Measurements from ENCODE around the gene CHRM4. TPM values are rescaled to one million over a fixed set of nuclear protein-coding genes. Genes with fewer than 3 reads are reported as not detected.
A peak's percentile ranks its signal among the peaks of the same experiment; 100 is the strongest.

The CHRM4 gene
- under 1 TPM in 1 of 2 donors, not detected in 1; 0.02 TPM for polyA plus RNA-seq

DNA sequence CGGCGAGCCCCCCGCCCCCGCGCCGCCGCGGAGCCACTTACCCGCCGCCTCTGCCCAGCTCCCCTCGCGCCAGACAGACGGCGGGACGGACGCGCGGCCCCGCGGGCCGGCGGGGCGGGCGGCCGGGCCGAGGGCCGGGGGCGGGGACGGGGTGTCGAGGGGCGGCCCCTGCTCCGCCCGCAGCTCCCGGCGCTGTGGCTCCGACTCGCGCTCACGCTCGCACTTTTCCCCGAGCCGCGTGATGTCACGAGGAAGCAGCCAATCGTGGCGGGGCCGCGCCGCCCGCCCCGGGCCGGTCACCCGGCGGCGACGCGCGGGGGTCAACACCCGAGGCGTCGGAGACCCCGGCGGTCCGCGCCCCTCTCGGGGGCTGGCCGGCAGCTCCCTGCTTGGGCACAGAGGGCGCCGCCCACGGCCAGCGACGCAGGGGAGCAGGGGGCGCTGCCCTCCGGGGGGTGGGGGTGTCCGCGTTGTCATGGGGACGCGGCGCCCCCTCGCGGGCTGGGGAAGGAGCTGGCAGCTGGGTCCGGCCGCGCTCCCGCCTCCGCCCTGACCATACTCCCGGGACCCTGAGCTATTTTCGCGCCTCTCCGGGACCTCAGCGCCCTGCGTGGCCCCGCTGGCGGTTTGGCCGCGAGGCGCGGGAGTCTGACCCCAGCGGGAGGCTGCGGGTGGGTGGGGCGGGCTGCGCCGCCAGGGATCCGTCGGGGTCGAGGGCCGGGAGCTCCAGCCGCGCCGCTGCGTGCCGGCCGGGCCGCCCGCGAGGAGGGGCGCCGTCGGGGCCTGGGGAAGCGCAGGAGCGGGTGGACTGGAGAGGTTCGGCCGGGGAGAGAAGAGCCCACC lies at the start of gene CHRM4:
TSS of gene CHRM4 (minus strand) at position 199 of the 843 bp plus-strand sequence. CDS start 5,219 bp downstream, outside the sequence.
- H3K27ac ChIP-seq (ENCODE audit: low read depth in 2 of 2, low read length in 1 of 2) = no peak within 1 kb of the TSS
- 1 to 2% methylated on average over 83 to 123 of the region's 123 CpGs for WGBS, 2 donors
- peak within 1 kb of the TSS; percentile 24 to 46 for H3K4me3 ChIP-seq (ENCODE audit: low read depth in 1 of 2, low read length in 2 of 2)
- H3K36me3 ChIP-seq (ENCODE audit: control insufficient read depth in 2 of 2, insufficient read depth in 2 of 2, low read length in 1 of 2) = peaks cover 3 to 6% of the 10 kb centered on the region in 2 donors
- no peaks in the 10 kb centered on the region for H3K9me3 ChIP-seq (ENCODE audit: control insufficient read depth in 2 of 2, insufficient read depth in 1 of 2, low read depth in 1 of 2, low read length in 1 of 2)
- peaks cover 4 to 19% of the 10 kb centered on the region in 2 donors for H3K27me3 ChIP-seq (ENCODE audit: control insufficient read depth in 1 of 2, insufficient read depth in 2 of 2, low read length in 2 of 2)
- H3K4me1 ChIP-seq (ENCODE audit: control insufficient read depth in 2 of 2, insufficient read depth in 2 of 2, low read length in 1 of 2) = peaks cover 19 to 22% of the 10 kb centered on the region in 2 donors

- H3K9me3 ChIP-seq (ENCODE audit: control insufficient read depth in 2 of 2, insufficient read depth in 1 of 2, low read depth in 1 of 2, low read length in 1 of 2) = no peaks in the 10 kb centered on the region
- peaks cover 3 to 18% of the 10 kb centered on the region in 2 donors for H3K36me3 ChIP-seq (ENCODE audit: control insufficient read depth in 2 of 2, insufficient read depth in 2 of 2, low read length in 1 of 2)
- no peak overlapping the region for H3K4me3 ChIP-seq (ENCODE audit: low read depth in 1 of 2, low read length in 2 of 2)
- no peak overlapping the region for H3K27ac ChIP-seq (ENCODE audit: low read depth in 2 of 2, low read length in 1 of 2)
- 56 to 65% methylated on average over 4 of the region's 4 CpGs for WGBS, 2 donors
- H3K4me1 ChIP-seq (ENCODE audit: control insufficient read depth in 2 of 2, insufficient read depth in 2 of 2, low read length in 1 of 2) = peaks cover 0 to 3% of the 10 kb centered on the region in 2 donors
- no peaks in the 10 kb centered on the region for H3K27me3 ChIP-seq (ENCODE audit: control insufficient read depth in 1 of 2, insufficient read depth in 2 of 2, low read length in 2 of 2)
Measured at GRCh38 chr11:46438211-46438610, 46.6 kb upstream of the CHRM4 start.

GRCh38 chr11:46437122-46437689 lies 45.6 kb upstream of the CHRM4 start:
- no peak overlapping the region for H3K27ac ChIP-seq (ENCODE audit: low read depth in 2 of 2, low read length in 1 of 2)
- H3K4me1 ChIP-seq (ENCODE audit: control insufficient read depth in 2 of 2, insufficient read depth in 2 of 2, low read length in 1 of 2) = peaks cover 0 to 3% of the 10 kb centered on the region in 2 donors
- peaks cover 7 to 22% of the 10 kb centered on the region in 2 donors for H3K36me3 ChIP-seq (ENCODE audit: control insufficient read depth in 2 of 2, insufficient read depth in 2 of 2, low read length in 1 of 2)
- WGBS, 2 donors = 80 to 83% methylated on average over 6 of the region's 6 CpGs
- no peaks in the 10 kb centered on the region for H3K27me3 ChIP-seq (ENCODE audit: control insufficient read depth in 1 of 2, insufficient read depth in 2 of 2, low read length in 2 of 2)
- H3K4me3 ChIP-seq (ENCODE audit: low read depth in 1 of 2, low read length in 2 of 2) = no peak overlapping the region
- H3K9me3 ChIP-seq (ENCODE audit: control insufficient read depth in 2 of 2, insufficient read depth in 1 of 2, low read depth in 1 of 2, low read length in 1 of 2) = no peaks in the 10 kb centered on the region

DNA sequence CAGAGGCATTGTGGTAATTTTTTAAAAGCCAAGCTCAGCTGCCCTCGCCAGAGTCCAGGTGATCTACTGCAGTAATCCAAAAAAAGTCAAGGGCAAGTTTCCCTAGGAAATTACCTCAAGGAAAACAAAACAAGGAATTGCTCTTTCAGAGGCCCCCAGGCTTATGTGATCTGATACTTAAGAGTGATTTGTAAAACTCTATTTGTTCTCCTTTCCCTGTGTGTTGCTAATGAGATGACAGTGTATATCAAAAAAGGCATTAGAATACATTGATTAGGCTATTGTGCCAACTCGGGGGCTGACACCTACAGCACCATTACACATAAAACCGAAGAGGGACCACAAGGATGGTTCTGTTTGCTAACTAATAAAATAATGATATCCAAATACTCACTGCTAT lies 44.5 kb upstream of the CHRM4 start:
- Histone ChIP-seq H3K27ac (ENCODE audit: low read depth in 2 of 2, low read length in 1 of 2) (no peak overlapping the region), H3K4me1 (ENCODE audit: control insufficient read depth in 2 of 2, insufficient read depth in 2 of 2, low read length in 1 of 2) (peaks cover 0 to 3% of the 10 kb centered on the region in 2 donors), H3K9me3 (ENCODE audit: control insufficient read depth in 2 of 2, insufficient read depth in 1 of 2, low read depth in 1 of 2, low read length in 1 of 2) (no peaks in the 10 kb centered on the region), H3K27me3 (ENCODE audit: control insufficient read depth in 1 of 2, insufficient read depth in 2 of 2, low read length in 2 of 2) (no peaks in the 10 kb centered on the region), H3K36me3 (ENCODE audit: control insufficient read depth in 2 of 2, insufficient read depth in 2 of 2, low read length in 1 of 2) (peaks cover 7 to 21% of the 10 kb centered on the region in 2 donors), H3K4me3 (ENCODE audit: low read depth in 1 of 2, low read length in 2 of 2) (no peak overlapping the region)
- WGBS, 2 donors = 78 to 85% methylated on average over 3 of the region's 3 CpGs

- Histone ChIP-seq H3K36me3 (ENCODE audit: control insufficient read depth in 2 of 2, insufficient read depth in 2 of 2, low read length in 1 of 2) (peaks cover 7 to 22% of the 10 kb centered on the region in 2 donors), H3K9me3 (ENCODE audit: control insufficient read depth in 2 of 2, insufficient read depth in 1 of 2, low read depth in 1 of 2, low read length in 1 of 2) (no peaks in the 10 kb centered on the region), H3K27me3 (ENCODE audit: control insufficient read depth in 1 of 2, insufficient read depth in 2 of 2, low read length in 2 of 2) (no peaks in the 10 kb centered on the region), H3K27ac (ENCODE audit: low read depth in 2 of 2, low read length in 1 of 2) (no peak overlapping the region), H3K4me1 (ENCODE audit: control insufficient read depth in 2 of 2, insufficient read depth in 2 of 2, low read length in 1 of 2) (peaks cover 0 to 3% of the 10 kb centered on the region in 2 donors), H3K4me3 (ENCODE audit: low read depth in 1 of 2, low read length in 2 of 2) (no peak overlapping the region)
- WGBS, 2 donors = 60 to 67% methylated on average over 3 of the region's 3 CpGs
Measured at GRCh38 chr11:46435679-46436078, 44.1 kb upstream of the CHRM4 start.

DNA sequence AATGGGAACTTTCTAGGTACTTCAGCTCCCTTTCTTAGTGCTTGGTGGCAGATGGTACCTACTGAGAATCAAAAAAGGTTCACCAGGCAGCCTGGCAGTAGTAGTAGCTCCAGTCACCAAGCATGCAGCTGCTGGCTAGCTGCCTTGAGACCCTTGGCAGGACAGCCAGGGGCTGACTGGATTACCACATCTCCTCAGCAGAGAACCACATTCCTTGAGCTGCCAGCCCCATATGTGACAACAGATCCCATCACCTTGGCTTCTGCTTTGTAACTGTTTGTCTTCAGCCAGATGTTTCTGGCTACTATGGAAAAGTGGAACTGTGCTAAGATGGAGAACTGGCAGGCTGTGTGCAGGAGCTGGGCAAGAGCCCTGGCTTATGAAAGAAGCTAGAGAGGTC lies 39.6 kb upstream of the CHRM4 start:
- Histone ChIP-seq H3K4me3 (ENCODE audit: low read depth in 1 of 2, low read length in 2 of 2) (no peak overlapping the region), H3K4me1 (ENCODE audit: control insufficient read depth in 2 of 2, insufficient read depth in 2 of 2, low read length in 1 of 2) (peaks cover 0 to 3% of the 10 kb centered on the region in 2 donors), H3K27ac (ENCODE audit: low read depth in 2 of 2, low read length in 1 of 2) (no peak overlapping the region), H3K27me3 (ENCODE audit: control insufficient read depth in 1 of 2, insufficient read depth in 2 of 2, low read length in 2 of 2) (no peaks in the 10 kb centered on the region), H3K36me3 (ENCODE audit: control insufficient read depth in 2 of 2, insufficient read depth in 2 of 2, low read length in 1 of 2) (peaks cover 7 to 20% of the 10 kb centered on the region in 2 donors), H3K9me3 (ENCODE audit: control insufficient read depth in 2 of 2, insufficient read depth in 1 of 2, low read depth in 1 of 2, low read length in 1 of 2) (no peaks in the 10 kb centered on the region)

GRCh38 chr11:46429717-46430116 lies 38.1 kb upstream of the CHRM4 start:
- Histone ChIP-seq H3K9me3 (ENCODE audit: control insufficient read depth in 2 of 2, insufficient read depth in 1 of 2, low read depth in 1 of 2, low read length in 1 of 2) (no peaks in the 10 kb centered on the region), H3K27ac (ENCODE audit: low read depth in 2 of 2, low read length in 1 of 2) (no peak overlapping the region), H3K4me1 (ENCODE audit: control insufficient read depth in 2 of 2, insufficient read depth in 2 of 2, low read length in 1 of 2) (no peaks in the 10 kb centered on the region), H3K4me3 (ENCODE audit: low read depth in 1 of 2, low read length in 2 of 2) (no peak overlapping the region), H3K36me3 (ENCODE audit: control insufficient read depth in 2 of 2, insufficient read depth in 2 of 2, low read length in 1 of 2) (peaks cover 7 to 15% of the 10 kb centered on the region in 2 donors), H3K27me3 (ENCODE audit: control insufficient read depth in 1 of 2, insufficient read depth in 2 of 2, low read length in 2 of 2) (no peaks in the 10 kb centered on the region)
- WGBS, 2 donors = 79 to 80% methylated on average over 3 of the region's 3 CpGs

DNA sequence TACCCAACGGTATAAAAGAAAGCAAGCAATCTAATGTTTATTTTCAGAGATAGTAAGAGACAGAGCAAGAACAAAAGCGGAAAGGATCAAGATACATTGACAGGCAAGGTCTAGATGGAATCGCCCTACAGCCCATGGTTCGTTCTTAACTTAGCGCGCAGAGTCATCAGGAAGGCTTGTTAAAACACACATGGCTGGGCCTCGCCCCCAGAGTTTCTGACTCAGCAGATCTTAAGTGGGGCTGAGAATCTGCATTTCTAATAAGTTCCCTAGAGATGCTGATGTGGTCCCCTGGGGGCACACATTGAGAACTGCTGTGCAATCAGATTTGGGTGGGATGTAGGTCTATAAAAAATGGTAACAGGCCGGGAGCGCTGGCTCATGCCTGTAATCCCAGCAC lies 35.8 kb upstream of the CHRM4 start:
- 90 to 91% methylated on average over 9 of the region's 9 CpGs for WGBS, 2 donors
- H3K4me1 ChIP-seq (ENCODE audit: control insufficient read depth in 2 of 2, insufficient read depth in 2 of 2, low read length in 1 of 2) = no peaks in the 10 kb centered on the region
- peaks cover 0 to 3% of the 10 kb centered on the region in 2 donors for H3K36me3 ChIP-seq (ENCODE audit: control insufficient read depth in 2 of 2, insufficient read depth in 2 of 2, low read length in 1 of 2)
- no peak overlapping the region for H3K27ac ChIP-seq (ENCODE audit: low read depth in 2 of 2, low read length in 1 of 2)
- no peaks in the 10 kb centered on the region for H3K9me3 ChIP-seq (ENCODE audit: control insufficient read depth in 2 of 2, insufficient read depth in 1 of 2, low read depth in 1 of 2, low read length in 1 of 2)
- no peak overlapping the region for H3K4me3 ChIP-seq (ENCODE audit: low read depth in 1 of 2, low read length in 2 of 2)
- H3K27me3 ChIP-seq (ENCODE audit: control insufficient read depth in 1 of 2, insufficient read depth in 2 of 2, low read length in 2 of 2) = no peaks in the 10 kb centered on the region

DNA sequence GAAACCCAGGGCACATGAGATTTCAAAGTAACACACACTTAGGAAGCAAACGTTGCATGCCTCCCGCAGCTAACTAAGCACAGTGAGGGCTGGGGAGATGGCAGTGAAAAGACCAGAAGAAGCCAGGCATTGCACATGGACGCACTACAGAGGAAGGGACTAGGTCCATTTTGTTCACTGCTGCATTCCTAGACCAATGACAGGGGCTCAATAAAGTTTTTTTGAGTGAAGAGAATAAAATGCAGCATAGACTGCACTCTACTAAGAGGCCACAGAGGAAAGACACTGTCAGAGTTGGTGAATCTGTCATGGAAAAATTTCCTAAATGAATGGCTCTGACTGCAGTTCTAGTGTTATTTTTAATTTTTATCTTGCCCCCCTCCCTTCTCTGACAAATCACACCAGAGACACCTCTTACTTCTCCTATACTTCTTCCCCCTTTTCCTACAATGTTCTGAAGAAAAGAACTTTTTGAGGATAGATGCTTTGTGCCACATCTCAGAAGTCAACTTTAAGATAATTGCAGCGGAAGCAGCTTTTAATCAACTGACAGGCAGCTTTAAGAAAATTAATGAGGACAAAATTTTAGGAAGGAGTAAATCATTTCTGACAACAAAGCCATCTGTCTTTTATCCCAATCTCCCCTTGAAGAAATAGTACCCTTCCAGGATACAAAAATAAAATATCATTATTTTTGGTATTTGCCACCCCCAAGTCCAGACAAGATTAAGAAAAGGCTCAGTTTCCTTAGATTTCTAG lies 34.8 kb upstream of the CHRM4 start:
- H3K27ac ChIP-seq (ENCODE audit: low read depth in 2 of 2, low read length in 1 of 2) = no peak overlapping the region
- WGBS, 2 donors = 83 to 88% methylated on average over 4 of the region's 4 CpGs

More for the DNA sequence above, 34.8 kb upstream of the CHRM4 start:
- Histone ChIP-seq H3K4me1 (ENCODE audit: control insufficient read depth in 2 of 2, insufficient read depth in 2 of 2, low read length in 1 of 2) (no peaks in the 10 kb centered on the region), H3K4me3 (ENCODE audit: low read depth in 1 of 2, low read length in 2 of 2) (no peak overlapping the region), H3K36me3 (ENCODE audit: control insufficient read depth in 2 of 2, insufficient read depth in 2 of 2, low read length in 1 of 2) (peaks cover 3 to 9% of the 10 kb centered on the region in 2 donors), H3K27me3 (ENCODE audit: control insufficient read depth in 1 of 2, insufficient read depth in 2 of 2, low read length in 2 of 2) (no peaks in the 10 kb centered on the region), H3K9me3 (ENCODE audit: control insufficient read depth in 2 of 2, insufficient read depth in 1 of 2, low read depth in 1 of 2, low read length in 1 of 2) (no peaks in the 10 kb centered on the region)
